ENCODE data around the gene RASGEF1C.

The RASGEF1C gene

GRCh38 chr5:180098991-180099732 lies 109.8 kb downstream of the RASGEF1C start:
- CTCF ChIA-PET = interaction anchor here (0.6 kb wide), 1 partner anchor 273 kb away, joined by 4 read pairs; no protein-coding TSS in a partner anchor
- no peak for TF ChIP-seq CTCF (conservative IDR thresholded peaks at IDR 0.05; ENCODE audit: low read depth)
- no peak overlapping the region for H3K27ac ChIP-seq
- POLR2A ChIA-PET (ENCODE audit: low non-redundant PET) = no interaction called here
- no peak for DNase-seq (ENCODE audit: low spot score)

- CTCF ChIA-PET = no interaction called here
- no peak for DNase-seq (ENCODE audit: low spot score)
- POLR2A ChIA-PET (ENCODE audit: low non-redundant PET) = no interaction called here
Measured at GRCh38 chr5:180098526-180098925, 110.5 kb downstream of the RASGEF1C start.

GRCh38 chr5:180097926-180098325 lies 111.1 kb downstream of the RASGEF1C start:
- DNase-seq (ENCODE audit: low spot score) = no peak
- CTCF ChIA-PET = no interaction called here
- no peak overlapping the region for H3K27ac ChIP-seq
- TF ChIP-seq CTCF (conservative IDR thresholded peaks at IDR 0.05; ENCODE audit: low read depth) = no peak
- POLR2A ChIA-PET (ENCODE audit: low non-redundant PET) = no interaction called here

More at GRCh38 chr5:180098526-180098925, 110.5 kb downstream of the RASGEF1C start:
- no peak overlapping the region for H3K27ac ChIP-seq
- TF ChIP-seq CTCF (conservative IDR thresholded peaks at IDR 0.05; ENCODE audit: low read depth) = no peak

GRCh38 chr5:180097163-180097894 lies 111.7 kb downstream of the RASGEF1C start:
- ChIA-PET POLR2A (ENCODE audit: low non-redundant PET) (no interaction called here), CTCF (interaction anchor here (0.7 kb wide), 1 partner anchor 95 kb away, joined by 3 read pairs; no protein-coding TSS in a partner anchor)
- no peak overlapping the region for H3K27ac ChIP-seq
- no peak for TF ChIP-seq CTCF (conservative IDR thresholded peaks at IDR 0.05; ENCODE audit: low read depth)
- DNase-seq (ENCODE audit: low spot score) = no peak

- ChIA-PET POLR2A (ENCODE audit: low non-redundant PET) (no interaction called here), CTCF (interaction anchor here (0.6 to 0.7 kb wide), 2 partner anchors 84 to 94 kb away, joined by 3 read pairs; no protein-coding TSS in a partner anchor)
- TF ChIP-seq CTCF (conservative IDR thresholded peaks at IDR 0.05; ENCODE audit: low read depth) = no peak
- no peak for DNase-seq (ENCODE audit: low spot score)
- no peak overlapping the region for H3K27ac ChIP-seq
Measured at GRCh38 chr5:180096616-180097015, 112.4 kb downstream of the RASGEF1C start.

GRCh38 chr5:180095545-180095944 lies 113.5 kb downstream of the RASGEF1C start:
- CTCF ChIA-PET = no interaction called here
- no peak for DNase-seq (ENCODE audit: low spot score)
- TF ChIP-seq CTCF (conservative IDR thresholded peaks at IDR 0.05; ENCODE audit: low read depth) = no peak
- POLR2A ChIA-PET (ENCODE audit: low non-redundant PET) = no interaction called here
- no peak overlapping the region for H3K27ac ChIP-seq
